ENCODE results near the gene HSD17B14.

- TF ChIP-seq POLR2A (IDR thresholded peaks at IDR 0.05) (no peak), CTCF (IDR thresholded peaks at IDR 0.05) (no peak), POLR2AphosphoS5 (IDR thresholded peaks at IDR 0.05) (no peak)
Observed at GRCh38 chr19:48799358-48800300, 36.7 kb downstream of the HSD17B14 start.

Measured in transverse colon (tissue), 4 donors.